ENCODE data around the gene BCAP29. TPM values are rescaled to one million over a fixed set of nuclear protein-coding genes. Genes with fewer than 3 reads are reported as not detected.

Gene BCAP29
- total and polyA plus RNA-seq, 11 donors, result 42.5 to 241 (median 117) TPM

DNA sequence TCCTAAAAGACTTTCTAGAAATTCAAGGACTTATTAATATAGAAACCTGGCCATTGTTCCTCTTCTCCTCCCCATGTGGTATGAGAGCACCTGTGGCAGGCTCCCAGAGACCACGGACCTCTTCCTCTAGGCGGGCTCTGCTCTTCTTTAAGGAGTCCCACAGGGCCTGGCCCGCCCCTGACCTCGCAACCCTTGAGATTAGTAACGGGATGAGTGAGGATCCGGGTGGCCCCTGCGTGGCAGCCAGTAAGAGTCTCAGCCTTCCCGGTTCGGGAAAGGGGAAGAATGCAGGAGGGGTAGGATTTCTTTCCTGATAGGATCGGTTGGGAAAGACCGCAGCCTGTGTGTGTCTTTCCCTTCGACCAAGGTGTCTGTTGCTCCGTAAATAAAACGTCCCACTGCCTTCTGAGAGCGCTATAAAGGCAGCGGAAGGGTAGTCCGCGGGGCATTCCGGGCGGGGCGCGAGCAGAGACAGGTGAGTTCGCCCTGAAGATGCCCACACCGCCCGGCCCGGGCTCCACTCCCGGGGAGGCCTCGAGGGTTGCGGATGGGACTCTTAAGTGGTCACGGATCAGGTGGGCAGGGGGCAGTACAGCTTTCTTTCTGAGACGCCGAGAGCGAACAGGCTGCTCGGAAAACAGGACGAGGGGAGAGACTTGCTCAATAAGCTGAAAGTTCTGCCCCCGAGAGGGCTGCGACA lies 80.5 kb downstream of the BCAP29 start, which contains the start of gene SLC26A4:
Gene SLC26A4, plus strand, starts transcription at position 448 of the 700 bp plus-strand sequence. CDS start 814 bp downstream, outside the sequence.
- Histone ChIP-seq H3K4me3 (peak within 1 kb of the TSS; percentile 31 to 65 (median 54)), H3K27me3 (peaks cover 0 to 34% (median 13%) of the 10 kb centered on the region in 9 donors), H3K9me3 (no peaks in the 10 kb centered on the region), H3K27ac (no peak within 1 kb of the TSS), H3K36me3 (no peaks in the 10 kb centered on the region), H3K4me1 (peaks cover 0 to 21% (median 12%) of the 10 kb centered on the region in 12 donors)
- TF ChIP-seq, protein P1, sequence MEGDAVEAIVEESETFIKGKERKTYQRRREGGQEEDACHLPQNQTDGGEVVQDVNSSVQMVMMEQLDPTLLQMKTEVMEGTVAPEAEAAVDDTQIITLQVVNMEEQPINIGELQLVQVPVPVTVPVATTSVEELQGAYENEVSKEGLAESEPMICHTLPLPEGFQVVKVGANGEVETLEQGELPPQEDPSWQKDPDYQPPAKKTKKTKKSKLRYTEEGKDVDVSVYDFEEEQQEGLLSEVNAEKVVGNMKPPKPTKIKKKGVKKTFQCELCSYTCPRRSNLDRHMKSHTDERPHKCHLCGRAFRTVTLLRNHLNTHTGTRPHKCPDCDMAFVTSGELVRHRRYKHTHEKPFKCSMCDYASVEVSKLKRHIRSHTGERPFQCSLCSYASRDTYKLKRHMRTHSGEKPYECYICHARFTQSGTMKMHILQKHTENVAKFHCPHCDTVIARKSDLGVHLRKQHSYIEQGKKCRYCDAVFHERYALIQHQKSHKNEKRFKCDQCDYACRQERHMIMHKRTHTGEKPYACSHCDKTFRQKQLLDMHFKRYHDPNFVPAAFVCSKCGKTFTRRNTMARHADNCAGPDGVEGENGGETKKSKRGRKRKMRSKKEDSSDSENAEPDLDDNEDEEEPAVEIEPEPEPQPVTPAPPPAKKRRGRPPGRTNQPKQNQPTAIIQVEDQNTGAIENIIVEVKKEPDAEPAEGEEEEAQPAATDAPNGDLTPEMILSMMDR (IDR thresholded peaks at IDR 0.05), result no peak
- DNase-seq (no peak), ATAC-seq (peak in 2 of 4 donors; percentile 27 to 33)
- intact Hi-C loops (cut with DNase I), result no loop called here
- 7 to 12% (median 11%) methylated on average over 37 of the region's 37 CpGs for WGBS, 4 donors

DNA sequence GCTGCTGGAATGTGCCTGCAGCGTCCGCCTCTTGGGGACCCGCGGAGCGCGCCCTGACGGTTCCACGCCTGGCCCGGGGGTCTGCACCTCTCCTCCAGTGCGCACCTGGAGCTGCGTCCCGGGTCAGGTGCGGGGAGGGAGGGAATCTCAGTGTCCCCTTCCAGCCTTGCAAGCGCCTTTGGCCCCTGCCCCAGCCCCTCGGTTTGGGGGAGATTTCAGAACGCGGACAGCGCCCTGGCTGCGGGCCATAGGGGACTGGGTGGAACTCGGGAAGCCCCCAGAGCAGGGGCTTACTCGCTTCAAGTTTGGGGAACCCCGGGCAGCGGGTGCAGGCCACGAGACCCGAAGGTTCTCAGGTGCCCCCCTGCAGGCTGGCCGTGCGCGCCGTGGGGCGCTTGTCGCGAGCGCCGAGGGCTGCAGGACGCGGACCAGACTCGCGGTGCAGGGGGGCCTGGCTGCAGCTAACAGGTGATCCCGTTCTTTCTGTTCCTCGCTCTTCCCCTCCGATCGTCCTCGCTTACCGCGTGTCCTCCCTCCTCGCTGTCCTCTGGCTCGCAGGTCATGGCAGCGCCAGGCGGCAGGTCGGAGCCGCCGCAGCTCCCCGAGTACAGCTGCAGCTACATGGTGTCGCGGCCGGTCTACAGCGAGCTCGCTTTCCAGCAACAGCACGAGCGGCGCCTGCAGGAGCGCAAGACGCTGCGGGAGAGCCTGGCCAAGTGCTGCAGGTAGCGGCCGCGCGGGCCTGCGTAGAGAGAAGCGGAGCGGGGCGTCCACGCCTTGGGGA lies 81.2 kb downstream of the BCAP29 start:
- no peak for TF ChIP-seq POLR2A (IDR thresholded peaks at IDR 0.05)
- TF ChIP-seq, protein P1 (IDR thresholded peaks at IDR 0.05), result peak in 5 of 12 donors; percentile 10 to 45 (median 15)
- no peaks in the 10 kb centered on the region for H3K9me3 ChIP-seq
- no peaks in the 10 kb centered on the region for H3K36me3 ChIP-seq
- whole genome bisulfite sequencing, 4 donors, result 0 to 1% (median 1%) methylated on average over 42 to 73 of the region's 73 CpGs
- ATAC-seq (peak; percentile 47 to 89 (median 84)), DNase-seq (peak; percentile 32 to 75 (median 63))
- H3K4me1 ChIP-seq, result peaks cover 0 to 21% (median 12%) of the 10 kb centered on the region in 12 donors
- no peak overlapping the region for H3K27ac ChIP-seq
- H3K27me3 ChIP-seq, result peaks cover 0 to 34% (median 13%) of the 10 kb centered on the region in 9 donors
- intact Hi-C loops (cut with DNase I), result no loop called here
- H3K4me3 ChIP-seq, result peak overlapping the region; percentile 31 to 65 (median 54)

DNA sequence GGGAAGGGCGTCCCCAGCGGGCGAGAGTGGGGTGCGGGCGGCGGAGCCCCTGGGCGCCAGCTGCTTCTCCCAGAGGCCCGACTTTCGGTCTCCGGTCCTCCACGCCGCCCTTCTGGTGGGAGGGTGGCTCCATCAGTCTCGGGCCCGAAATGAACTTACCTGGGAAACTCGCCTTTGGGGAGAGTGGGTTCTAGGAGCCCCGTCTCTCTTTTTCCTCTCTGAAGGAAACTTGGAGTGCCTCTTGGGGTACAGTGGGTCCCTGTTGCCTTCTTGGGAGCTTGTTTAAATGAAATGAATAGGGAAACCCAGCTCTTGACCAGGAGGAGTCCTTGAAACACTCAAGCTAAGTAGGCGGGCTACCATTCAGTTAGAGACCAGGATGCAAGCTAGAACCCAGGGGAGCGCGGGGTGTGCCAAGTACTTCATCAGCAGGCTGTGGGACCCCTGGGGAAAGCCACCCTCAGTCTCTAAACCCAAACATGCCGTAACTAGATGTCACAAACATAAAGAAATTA lies 81.9 kb downstream of the BCAP29 start:
- TF ChIP-seq, protein P1 (IDR thresholded peaks at IDR 0.05), result no peak
- TF ChIP-seq POLR2A (IDR thresholded peaks at IDR 0.05), result no peak
- Histone ChIP-seq H3K9me3 (no peaks in the 10 kb centered on the region), H3K36me3 (no peaks in the 10 kb centered on the region), H3K4me1 (peaks cover 0 to 21% (median 12%) of the 10 kb centered on the region in 12 donors), H3K27me3 (peaks cover 0 to 34% (median 13%) of the 10 kb centered on the region in 9 donors), H3K27ac (no peak overlapping the region), H3K4me3 (peak overlapping the region; percentile 31 to 65 (median 54))
- 16 to 25% (median 20%) methylated on average over 13 to 20 of the region's 20 CpGs for WGBS, 4 donors
- intact Hi-C loops (cut with DNase I), result no loop called here
- DNase-seq, result no peak
- ATAC-seq, result peak in 1 of 4 donors; percentile 37

DNA sequence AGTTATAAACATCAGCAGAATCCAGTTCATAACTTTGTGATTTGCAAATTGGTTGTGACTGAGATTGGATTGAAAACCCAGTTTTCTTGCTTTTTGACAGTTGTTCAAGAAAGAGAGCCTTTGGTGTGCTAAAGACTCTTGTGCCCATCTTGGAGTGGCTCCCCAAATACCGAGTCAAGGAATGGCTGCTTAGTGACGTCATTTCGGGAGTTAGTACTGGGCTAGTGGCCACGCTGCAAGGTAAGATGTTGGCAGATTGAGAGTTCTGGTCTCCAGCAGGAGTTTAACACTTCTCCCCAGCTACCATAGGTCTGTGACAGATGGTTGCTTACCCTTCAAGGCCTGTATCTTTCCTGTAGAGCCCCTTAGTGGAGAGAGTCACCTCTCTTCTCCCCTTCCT lies 83.2 kb downstream of the BCAP29 start:
- no peak for ATAC-seq
- Histone ChIP-seq H3K9me3 (no peaks in the 10 kb centered on the region), H3K27me3 (peaks cover 0 to 34% (median 13%) of the 10 kb centered on the region in 9 donors), H3K27ac (no peak overlapping the region), H3K4me3 (no peak overlapping the region), H3K36me3 (no peaks in the 10 kb centered on the region), H3K4me1 (peaks cover 0 to 21% (median 12%) of the 10 kb centered on the region in 12 donors)
- intact Hi-C loops (cut with DNase I), result no loop called here
- WGBS, 4 donors, result 86 to 92% (median 90%) methylated on average over 4 of the region's 4 CpGs
- DNase-seq, result no peak
- TF ChIP-seq, protein P1 (IDR thresholded peaks at IDR 0.05), result no peak
- no peak for TF ChIP-seq POLR2A (IDR thresholded peaks at IDR 0.05)

Measured in heart left ventricle (tissue), 16 donors.